ENCODE results near the gene KRT84.
A peak's percentile ranks its signal among the peaks of the same experiment; 100 is the strongest.

Gene KRT84

DNA sequence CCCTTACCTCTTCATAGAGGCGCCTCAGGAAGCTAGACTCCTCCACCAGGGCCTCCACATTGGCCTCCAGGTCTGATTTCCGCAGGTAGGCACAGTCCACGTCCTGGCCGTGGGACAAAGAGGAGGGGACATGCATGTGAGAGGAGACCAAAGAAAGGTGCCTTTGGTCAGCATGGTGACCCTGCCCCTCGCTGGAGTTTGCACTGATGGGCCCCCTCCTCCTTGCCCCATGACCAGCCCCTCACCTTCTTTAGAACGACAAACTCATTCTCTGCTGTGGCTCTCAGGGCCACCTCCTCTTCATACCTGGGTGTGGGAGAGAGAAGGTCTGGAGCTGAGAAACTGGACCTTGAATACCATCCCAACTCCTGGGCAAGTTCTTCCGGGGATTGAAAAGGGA is 21.4 kb downstream of the KRT84 start:
- Mint-ChIP-seq H3K27me3 (ENCODE audit: low read depth, poor library complexity) (peaks cover 4% of the 10 kb centered on the region), H3K9me3 (no peaks in the 10 kb centered on the region), H3K36me3 (ENCODE audit: low read depth) (no peaks in the 10 kb centered on the region), H3K4me1 (peaks cover 5% of the 10 kb centered on the region), H3K4me3 (no peak overlapping the region), H3K27ac (no peak overlapping the region)
- no peak for DNase-seq
- no peak for TF ChIP-seq CTCF (IDR thresholded peaks at IDR 0.05)

DNA sequence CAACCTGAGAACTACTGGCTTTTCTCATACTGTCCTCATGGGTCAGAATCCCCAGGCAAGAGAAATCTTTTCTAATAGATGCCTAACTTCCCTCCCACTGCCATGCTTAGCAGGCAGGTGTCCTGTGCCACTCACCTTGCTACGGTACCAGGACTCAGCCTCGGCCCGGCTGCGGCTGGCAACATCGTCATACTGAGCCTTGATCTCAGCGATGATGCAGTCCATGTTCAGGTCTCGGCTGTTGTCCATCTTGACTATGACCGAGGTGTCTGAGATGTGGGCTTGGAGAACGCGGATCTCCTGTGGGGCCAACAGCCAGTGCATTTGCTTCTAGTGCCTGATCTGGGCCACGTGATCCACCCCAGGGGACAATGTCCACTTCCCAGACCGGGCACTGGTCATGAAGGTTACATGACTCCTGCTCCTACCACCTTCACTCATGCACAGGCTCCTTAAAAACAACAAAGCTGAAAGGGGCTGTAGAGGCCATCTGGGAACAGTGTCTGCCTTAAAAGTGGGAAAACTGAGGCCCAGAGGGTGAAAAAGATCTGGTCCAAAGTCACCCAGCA is 22.3 kb downstream of the KRT84 start:
- no peak overlapping the region for H3K27ac Mint-ChIP-seq
- DNase-seq: no peak
- H3K4me1 Mint-ChIP-seq: peaks cover 5% of the 10 kb centered on the region

DNA sequence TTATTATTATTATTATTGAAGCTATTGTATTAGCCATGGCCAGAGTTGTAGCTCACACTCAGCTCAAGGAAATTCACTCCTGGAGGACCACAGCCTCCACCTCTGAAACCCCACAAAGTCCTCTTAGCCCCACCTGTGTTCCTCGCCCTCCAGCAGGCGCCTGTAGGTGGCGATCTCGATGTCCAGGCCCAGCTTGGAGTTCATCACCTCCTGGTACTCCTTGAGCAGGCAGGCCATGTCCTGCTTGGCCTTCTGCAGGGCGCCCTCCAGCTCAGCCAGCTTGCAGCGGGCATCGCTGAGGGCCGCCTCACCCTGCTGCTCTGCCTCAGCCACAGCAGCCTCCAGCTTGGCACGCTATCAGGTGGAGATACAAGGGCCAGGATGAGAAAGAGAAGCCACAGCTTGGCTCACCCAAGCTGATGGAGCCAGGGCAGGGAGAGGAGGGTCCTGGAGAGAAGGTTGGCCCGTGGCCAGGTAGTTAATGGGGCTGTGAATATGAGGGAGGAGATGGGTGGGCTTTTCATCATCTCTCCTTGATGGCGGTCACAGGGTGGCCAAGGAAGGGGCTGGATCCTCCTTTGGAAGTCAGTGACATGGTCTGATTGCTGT is 23.2 kb downstream of the KRT84 start:
- no peak overlapping the region for H3K27ac Mint-ChIP-seq
- no peak overlapping the region for H3K4me3 Mint-ChIP-seq
- TF ChIP-seq CTCF (IDR thresholded peaks at IDR 0.05): peak; percentile 18
- H3K4me1 Mint-ChIP-seq: peaks cover under 1% of the 10 kb centered on the region
- peaks cover 8% of the 10 kb centered on the region for H3K27me3 Mint-ChIP-seq (ENCODE audit: low read depth, poor library complexity)
- DNase-seq: no peak
- no peaks in the 10 kb centered on the region for H3K9me3 Mint-ChIP-seq
- H3K36me3 Mint-ChIP-seq (ENCODE audit: low read depth): no peaks in the 10 kb centered on the region

More for the DNA sequence above, 22.3 kb downstream of the KRT84 start:
- Mint-ChIP-seq H3K9me3 (no peaks in the 10 kb centered on the region), H3K27me3 (ENCODE audit: low read depth, poor library complexity) (peaks cover 4% of the 10 kb centered on the region), H3K4me3 (no peak overlapping the region), H3K36me3 (ENCODE audit: low read depth) (no peaks in the 10 kb centered on the region)
- TF ChIP-seq CTCF (IDR thresholded peaks at IDR 0.05): no peak

- Mint-ChIP-seq H3K4me3 (no peak overlapping the region), H3K27ac (no peak overlapping the region), H3K36me3 (ENCODE audit: low read depth) (no peaks in the 10 kb centered on the region), H3K9me3 (no peaks in the 10 kb centered on the region), H3K4me1 (no peaks in the 10 kb centered on the region), H3K27me3 (ENCODE audit: low read depth, poor library complexity) (peaks cover 8% of the 10 kb centered on the region)
- no peak for TF ChIP-seq CTCF (IDR thresholded peaks at IDR 0.05)
- DNase-seq: no peak
Observed at GRCh38 chr12:52361553-52361952, 23.9 kb downstream of the KRT84 start.

DNA sequence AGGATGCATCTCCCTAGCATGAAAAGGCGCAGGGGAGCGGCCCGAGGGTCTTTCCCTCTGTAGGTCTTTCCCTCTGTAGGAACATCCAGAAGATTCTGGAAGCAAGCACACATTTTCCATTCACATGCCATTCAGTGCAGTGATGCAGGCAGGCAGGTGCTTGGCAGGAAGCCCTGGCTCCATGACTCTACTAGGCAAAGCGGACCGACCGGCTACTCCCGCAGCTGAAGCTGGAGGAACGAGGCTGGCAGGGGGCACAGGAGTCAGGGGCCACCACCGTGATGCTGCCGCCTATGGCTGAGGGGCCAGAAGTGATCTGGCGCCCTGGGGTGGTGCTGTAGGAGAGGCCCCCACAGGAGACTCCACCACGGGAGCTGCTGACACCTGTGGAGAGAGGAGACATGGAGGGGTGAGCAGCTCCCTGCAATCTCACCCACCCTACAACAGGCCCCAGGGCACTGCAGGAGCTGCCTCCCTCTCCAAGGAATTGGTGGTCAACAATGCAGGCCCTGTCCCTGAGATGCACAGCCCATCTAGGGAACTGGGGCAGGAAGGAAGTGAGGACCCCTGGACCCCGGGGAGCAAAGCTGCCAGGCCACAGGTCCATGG is 24.7 kb downstream of the KRT84 start:
- Mint-ChIP-seq H3K4me1 (no peaks in the 10 kb centered on the region), H3K4me3 (no peak overlapping the region), H3K27me3 (ENCODE audit: low read depth, poor library complexity) (peaks cover 7% of the 10 kb centered on the region), H3K36me3 (ENCODE audit: low read depth) (no peaks in the 10 kb centered on the region), H3K9me3 (no peaks in the 10 kb centered on the region), H3K27ac (no peak overlapping the region)
- no peak for TF ChIP-seq CTCF (IDR thresholded peaks at IDR 0.05)
- no peak for DNase-seq
